GM19023 (cell line): ENCODE data around the gene KIRREL3.

Source experiments
- ATAC-seq: cut with Tn5 transposase; IDR thresholded peaks from one replicate; pipeline ENCODE4 v1.9.1; 2021; ENCODE audit warnings: mild to moderate bottlenecking, moderate library complexity; ENCODE audit not compliant: unreplicated experiment

KIRREL3 gene

GRCh38 chr11:126646701-126647557 is 353.6 kb downstream of the KIRREL3 start:
- ATAC-seq = no peak

- no peak for ATAC-seq
These were observed 355.4 kb downstream of the KIRREL3 start for GRCh38 chr11:126645186-126645585.

- no peak for ATAC-seq
These were observed 360.4 kb downstream of the KIRREL3 start for GRCh38 chr11:126640186-126640585.

- no peak for ATAC-seq
These were observed 360.9 kb downstream of the KIRREL3 start for GRCh38 chr11:126639692-126640091.

DNA sequence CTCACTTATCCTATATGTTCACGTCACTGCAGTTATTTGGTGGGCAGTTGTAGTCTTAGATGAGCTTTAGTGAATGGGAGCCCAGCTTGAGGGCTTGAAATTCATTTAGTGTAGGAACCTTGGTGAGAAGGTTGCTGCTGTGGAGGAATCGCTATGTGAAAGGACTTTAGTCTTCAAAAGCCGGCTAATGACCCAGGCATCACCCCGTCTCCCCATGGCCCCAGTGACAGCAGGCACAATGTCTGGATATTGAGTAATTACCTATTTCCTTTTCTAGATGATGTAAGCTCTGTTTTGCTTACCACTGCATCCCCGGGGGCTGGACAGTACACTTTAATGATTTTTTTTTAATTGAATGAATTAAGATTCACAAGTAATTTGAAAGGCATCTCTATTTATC is 361.9 kb downstream of the KIRREL3 start:
- ATAC-seq = no peak

- ATAC-seq = no peak
These were observed 362.8 kb downstream of the KIRREL3 start for GRCh38 chr11:126637795-126638175.

DNA sequence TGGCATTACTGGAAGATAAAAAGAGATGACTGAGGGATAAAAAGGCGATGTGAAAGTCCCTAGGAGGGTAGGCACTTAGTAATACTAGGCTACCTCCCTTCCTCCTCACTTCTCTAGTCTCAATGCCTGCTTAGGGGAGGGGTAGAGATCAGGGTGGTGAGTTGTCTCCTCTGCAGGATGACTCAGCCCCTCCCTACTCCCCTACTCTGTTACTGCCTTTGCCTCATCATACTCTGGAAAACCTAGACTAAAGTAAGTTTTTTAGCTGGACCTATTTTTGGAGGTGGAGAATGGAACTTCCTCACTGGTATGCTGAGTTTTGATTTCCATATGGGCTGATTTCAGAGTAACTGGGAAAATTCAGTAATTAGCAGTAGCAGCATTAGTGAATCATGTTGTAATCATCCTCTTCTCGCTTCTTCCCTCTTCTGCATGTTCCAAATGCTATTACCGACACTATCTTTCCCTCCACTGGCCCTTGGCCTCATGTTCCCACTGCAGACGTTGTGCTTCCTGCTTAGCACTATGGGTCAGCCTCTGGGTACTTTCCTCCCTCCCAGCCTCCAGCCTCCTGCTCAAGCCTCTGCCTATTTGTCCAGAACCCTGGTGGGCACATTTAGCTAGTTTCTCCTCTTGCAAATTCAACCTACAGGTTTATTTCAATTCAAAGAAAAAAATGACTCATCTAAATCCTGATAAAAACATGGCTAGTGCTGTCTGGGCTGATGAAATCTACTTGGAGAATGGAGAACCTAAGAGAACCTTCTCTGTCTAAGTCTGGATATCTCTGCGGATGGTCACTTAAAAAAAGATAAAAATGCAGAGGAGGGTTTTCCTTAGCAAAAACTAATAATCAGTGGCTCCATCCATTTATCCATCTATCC is 363.4 kb downstream of the KIRREL3 start:
- no peak for ATAC-seq

DNA sequence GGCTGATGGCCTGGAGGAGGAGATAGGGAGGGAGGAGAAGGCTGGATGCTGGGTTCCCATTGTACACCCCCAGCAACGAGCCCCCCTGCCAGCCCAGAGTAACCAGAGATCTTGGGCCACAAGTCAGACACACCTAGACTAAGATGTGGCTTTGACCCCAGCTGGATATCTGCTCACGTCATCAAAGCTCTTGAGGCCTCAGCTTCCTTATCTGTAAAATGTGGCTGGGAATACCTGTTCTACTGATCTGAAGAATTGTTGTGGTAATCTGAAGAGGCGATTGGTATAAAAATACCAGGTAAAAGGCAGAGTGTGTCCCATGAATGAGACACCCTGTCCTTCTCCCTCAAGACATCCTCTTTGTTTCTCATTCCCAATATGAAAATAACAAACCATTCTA is 365.1 kb downstream of the KIRREL3 start:
- no peak for ATAC-seq

- ATAC-seq = no peak
These were observed 365.6 kb downstream of the KIRREL3 start for GRCh38 chr11:126634963-126635362.

GRCh38 chr11:126633330-126633729 is 367.2 kb downstream of the KIRREL3 start:
- no peak for ATAC-seq

DNA sequence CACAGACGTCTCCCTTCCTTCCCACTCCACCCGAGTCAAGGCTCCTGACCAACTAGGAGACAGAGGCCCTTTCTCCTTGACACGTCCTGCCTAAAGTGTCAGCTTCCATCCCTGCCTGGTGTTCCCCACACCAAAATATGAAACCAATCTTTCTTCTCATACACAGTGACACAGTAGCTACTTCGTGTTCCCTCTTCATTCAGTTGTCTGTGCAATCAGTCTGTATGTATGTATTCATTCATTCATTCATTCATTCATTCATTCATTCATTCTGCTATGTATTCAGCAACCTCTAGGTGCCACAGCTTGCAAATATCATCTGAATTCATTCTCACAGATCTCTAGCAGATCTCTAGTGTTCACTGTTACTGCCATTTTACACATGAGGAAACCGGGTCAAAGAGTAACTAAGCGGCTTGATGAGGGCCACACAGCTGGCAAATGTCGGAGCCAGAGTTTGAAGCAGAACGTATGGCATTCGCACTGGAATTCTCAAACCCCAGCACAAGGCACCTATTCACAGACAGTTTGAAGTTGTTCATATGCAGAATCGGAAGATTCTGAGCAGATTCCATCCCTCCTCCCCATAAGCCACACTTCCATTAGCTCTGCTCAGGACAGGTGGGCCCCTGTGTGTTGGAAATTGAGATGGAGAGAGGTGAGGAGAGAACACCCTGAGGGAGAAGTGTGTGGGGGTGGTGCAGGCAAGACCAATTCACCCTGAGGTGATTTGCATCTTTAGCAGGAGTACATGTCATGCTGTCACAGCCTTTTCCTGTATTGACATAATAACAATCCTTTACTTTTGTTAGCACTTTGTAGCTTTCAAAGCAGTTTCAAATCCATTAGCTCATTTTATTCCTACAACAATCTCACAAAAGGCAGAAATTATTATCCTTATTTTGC is 369.4 kb downstream of the KIRREL3 start:
- ATAC-seq = no peak

GRCh38 chr11:126630488-126630887 is 370.1 kb downstream of the KIRREL3 start:
- ATAC-seq = no peak

- no peak for ATAC-seq
These were observed 371.6 kb downstream of the KIRREL3 start for GRCh38 chr11:126628790-126629621.

DNA sequence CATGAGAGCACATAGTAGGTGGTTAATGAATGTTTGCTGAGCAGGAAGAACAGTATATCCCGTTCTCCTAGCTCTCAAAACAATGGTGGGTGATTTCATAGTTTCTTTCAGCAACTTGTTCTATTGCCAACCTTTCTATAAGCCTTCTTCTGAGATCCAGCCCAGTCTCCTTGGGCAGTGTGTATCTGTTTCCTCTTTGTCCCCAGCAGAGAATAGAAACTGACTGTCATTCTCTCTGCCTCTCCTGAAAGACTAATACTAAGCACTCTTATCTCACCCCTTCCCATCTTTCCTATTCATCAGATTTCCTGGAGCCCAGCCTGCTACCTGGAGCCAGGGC is 372.1 kb downstream of the KIRREL3 start:
- no peak for ATAC-seq

GRCh38 chr11:126627421-126627820 is 373.1 kb downstream of the KIRREL3 start:
- ATAC-seq = no peak

DNA sequence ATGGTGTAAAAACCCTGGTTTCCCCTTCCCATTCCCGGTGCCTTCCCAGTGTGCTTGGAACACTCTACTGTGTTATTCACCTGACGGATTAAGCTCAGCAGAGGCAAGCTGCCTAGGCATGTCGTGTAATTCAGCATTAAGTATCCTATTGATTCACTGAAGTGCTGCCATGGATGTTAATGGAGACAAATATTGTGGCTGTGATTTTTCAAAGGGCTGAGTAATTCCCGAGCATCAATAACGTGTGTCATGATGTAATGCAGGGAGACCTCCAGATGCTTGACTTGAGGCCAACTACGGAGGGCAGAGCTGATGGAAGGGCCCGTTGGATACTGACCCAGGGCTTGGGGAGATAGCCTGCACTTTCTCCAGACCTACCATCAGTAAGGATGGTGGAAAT is 376.1 kb downstream of the KIRREL3 start:
- no peak for ATAC-seq

DNA sequence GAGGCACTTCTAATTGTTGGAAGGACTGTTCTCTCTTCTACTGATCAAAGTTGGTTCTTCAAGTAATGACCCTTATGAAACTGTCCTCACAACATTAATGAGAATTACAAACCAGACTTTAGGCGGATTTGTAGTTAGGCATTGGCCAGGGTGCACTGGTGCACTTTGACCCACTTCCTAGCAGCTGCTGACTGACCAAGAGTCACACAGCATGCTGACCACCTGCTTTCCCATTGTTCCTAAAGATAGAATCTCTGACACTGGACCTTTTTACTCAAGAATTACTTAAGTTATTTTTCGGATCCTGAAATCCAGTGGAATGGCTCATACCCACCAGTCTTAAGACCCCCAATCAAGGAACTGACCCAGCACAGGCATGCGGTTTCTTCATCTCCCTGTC is 381.1 kb downstream of the KIRREL3 start:
- ATAC-seq = no peak

DNA sequence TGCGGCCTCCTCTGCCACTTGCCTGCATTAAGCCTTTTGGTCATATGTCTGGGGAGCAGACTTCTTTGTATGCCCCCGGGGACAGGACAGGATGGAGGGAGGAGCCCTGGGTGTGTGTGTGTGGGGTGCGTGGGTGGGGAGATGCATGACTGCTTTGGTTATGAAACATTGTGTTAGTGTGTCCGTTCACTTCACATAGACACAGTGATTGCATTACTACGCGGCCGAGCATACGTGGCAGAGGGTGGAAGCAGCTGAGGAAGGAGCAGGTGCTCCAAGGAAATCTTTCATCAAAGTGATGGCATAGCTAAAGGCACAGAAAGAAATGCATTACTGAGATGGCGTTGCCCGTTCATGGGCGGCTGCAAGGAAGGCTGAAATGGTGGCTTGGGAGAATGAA is 384.7 kb downstream of the KIRREL3 start:
- ATAC-seq = no peak

- no peak for ATAC-seq
These were observed 387.3 kb downstream of the KIRREL3 start for GRCh38 chr11:126613272-126613671.

- no peak for ATAC-seq
These were observed 387.9 kb downstream of the KIRREL3 start for GRCh38 chr11:126612671-126613070.
